Cardiac fibroblast (primary cell): ENCODE measurements around the gene THADA.

Source experiments
- DNase-seq, 2 donors: peaks; one replicate each; pipeline versions ENCODE4 v3.0.0 to v3.0.0-alpha.2; 2010; ENCODE audit warnings: low read depth in 2 of 2
- H3K4me3 ChIP-seq, 2 donors: replicated peaks in 1 of 2; 1 replicate in 1 of 2; 2 replicates in 1 of 2; pipeline ENCODE4 v1.5.1; 2011; ENCODE audit warnings: low read depth in 2 of 2, low read length in 2 of 2, mild to moderate bottlenecking in 2 of 2, moderate library complexity in 1 of 2
- TF ChIP-seq, protein P1 (sequence below): IDR thresholded peaks from one replicate; pipeline ENCODE4 v1.5.1; 2011; ENCODE audit warnings: low read depth, mild to moderate bottlenecking, low read length, inconsistent platforms

The THADA gene

GRCh38 chr2:43634604-43635306 is 38.9 kb upstream of the THADA start:
- TF ChIP-seq, protein P1, sequence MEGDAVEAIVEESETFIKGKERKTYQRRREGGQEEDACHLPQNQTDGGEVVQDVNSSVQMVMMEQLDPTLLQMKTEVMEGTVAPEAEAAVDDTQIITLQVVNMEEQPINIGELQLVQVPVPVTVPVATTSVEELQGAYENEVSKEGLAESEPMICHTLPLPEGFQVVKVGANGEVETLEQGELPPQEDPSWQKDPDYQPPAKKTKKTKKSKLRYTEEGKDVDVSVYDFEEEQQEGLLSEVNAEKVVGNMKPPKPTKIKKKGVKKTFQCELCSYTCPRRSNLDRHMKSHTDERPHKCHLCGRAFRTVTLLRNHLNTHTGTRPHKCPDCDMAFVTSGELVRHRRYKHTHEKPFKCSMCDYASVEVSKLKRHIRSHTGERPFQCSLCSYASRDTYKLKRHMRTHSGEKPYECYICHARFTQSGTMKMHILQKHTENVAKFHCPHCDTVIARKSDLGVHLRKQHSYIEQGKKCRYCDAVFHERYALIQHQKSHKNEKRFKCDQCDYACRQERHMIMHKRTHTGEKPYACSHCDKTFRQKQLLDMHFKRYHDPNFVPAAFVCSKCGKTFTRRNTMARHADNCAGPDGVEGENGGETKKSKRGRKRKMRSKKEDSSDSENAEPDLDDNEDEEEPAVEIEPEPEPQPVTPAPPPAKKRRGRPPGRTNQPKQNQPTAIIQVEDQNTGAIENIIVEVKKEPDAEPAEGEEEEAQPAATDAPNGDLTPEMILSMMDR, result no peak
- DNase-seq, result peak; percentile 83 to 87
- H3K4me3 ChIP-seq, result no peak overlapping the region

GRCh38 chr2:43631618-43632317 is 35.9 kb upstream of the THADA start:
- H3K4me3 ChIP-seq, result no peak overlapping the region
- TF ChIP-seq, protein P1, result no peak
- no peak for DNase-seq

GRCh38 chr2:43622931-43623451 is 27.2 kb upstream of the THADA start:
- no peak overlapping the region for H3K4me3 ChIP-seq
- TF ChIP-seq, protein P1, result no peak
- DNase-seq, result peak; percentile 31 to 36

DNA sequence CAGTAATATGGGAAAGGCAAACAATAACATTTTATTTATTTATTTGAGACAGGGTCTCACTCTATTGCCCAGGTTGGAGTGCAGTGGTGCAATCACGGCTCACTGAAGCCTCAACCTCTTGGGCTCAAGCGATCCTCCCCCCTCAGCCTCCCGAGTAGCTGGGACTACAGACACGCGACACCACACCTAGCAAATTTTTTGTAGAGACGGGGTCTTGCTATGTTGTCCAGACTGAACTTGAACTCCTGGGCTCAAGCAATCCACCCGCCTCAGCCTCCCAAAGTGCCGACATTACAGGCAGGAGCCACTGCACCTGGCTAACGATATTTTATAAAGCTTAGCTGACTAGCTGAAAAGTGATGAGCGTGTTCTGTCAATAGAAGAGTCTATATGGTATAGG is 23.7 kb upstream of the THADA start:
- TF ChIP-seq, protein P1, result no peak
- DNase-seq, result no peak
- no peak overlapping the region for H3K4me3 ChIP-seq

DNA sequence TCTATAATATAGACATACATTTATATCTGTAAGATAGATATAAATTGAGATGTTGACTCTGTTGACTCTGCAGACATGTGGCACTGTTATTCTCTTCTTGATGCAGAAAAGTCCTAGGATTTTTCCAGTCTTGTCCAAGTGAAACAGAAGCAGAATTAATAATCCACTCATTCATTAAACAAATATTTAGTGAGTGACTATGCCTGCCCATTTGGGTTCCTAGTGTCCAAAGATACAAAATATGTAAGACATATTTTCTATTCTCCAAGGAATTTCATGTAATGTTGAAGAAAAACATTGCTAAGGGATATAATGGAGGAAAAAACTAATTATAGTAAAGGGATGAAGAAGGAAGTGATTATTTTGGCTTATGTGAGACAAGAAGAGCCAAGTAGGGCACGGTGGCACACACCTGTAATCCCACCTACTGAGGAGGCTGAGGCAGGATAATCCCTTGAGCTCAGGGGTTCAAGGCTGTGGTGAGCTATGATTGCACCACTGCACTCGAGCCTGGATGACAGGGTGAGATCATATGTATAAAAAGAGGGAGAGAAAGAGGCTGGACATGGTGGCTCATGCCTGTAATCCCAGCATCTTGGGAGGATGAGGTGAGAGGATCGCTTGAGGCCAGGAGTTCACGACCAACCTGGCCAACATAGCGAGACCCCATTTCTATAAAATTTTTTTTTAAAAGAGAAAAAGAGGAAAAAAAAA is 21.3 kb upstream of the THADA start:
- TF ChIP-seq, protein P1, result no peak
- DNase-seq, result peak in 1 of 2 donors; percentile 62
- H3K4me3 ChIP-seq, result no peak overlapping the region

DNA sequence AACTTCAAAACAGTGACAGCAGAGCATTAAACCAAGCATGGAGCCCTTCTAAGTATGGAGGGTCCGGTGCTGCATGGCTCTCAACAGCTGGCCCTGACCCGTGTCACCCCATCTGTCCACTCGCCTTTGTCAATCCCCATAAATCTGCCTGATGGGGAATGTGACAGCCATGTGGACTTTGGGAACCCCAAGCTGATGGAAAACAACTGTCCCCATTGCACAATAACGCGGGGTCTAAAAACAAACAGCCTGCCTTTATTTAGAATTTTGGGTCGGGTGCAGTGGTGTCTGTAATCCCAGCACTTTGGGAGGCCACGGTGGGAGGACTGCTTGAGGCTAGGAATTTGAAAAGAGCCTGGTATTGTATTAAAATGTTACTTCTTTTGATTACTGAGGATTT is 17.1 kb upstream of the THADA start:
- TF ChIP-seq, protein P1, result no peak
- no peak overlapping the region for H3K4me3 ChIP-seq
- DNase-seq, result no peak
